Left ventricle myocardium inferior (tissue), 1 donor: ENCODE data around the gene STOX2. TPM values are rescaled to one million over a fixed set of nuclear protein-coding genes. Genes with fewer than 3 reads are reported as not detected.

Source experiments
- DNase-seq: peaks from one replicate; pipeline ENCODE4 v3.0.0-alpha.2; 2020
- H3K27ac ChIP-seq: fragments of 200-600 bp; replicated peaks from 2 replicates; pipeline ENCODE4 v1.8.0; 2021
- H3K27me3 ChIP-seq: fragments of 200-600 bp; 2 replicates; pipeline ENCODE4 v1.8.0; 2021; ENCODE audit warnings: low read depth
- H3K36me3 ChIP-seq: fragments of 200-600 bp; 2 replicates; pipeline ENCODE4 v1.8.0; 2021
- H3K4me1 ChIP-seq: fragments of 200-600 bp; 2 replicates; pipeline ENCODE4 v1.8.0; 2021
- H3K4me3 ChIP-seq: fragments of 200-600 bp; 2 replicates; pipeline ENCODE4 v1.8.0; 2021; ENCODE audit warnings: mild to moderate bottlenecking, moderate library complexity
- H3K9me3 ChIP-seq: fragments of 200-600 bp; replicated peaks from 2 replicates; pipeline ENCODE4 v1.8.0; 2021
- intact Hi-C: fragments of 100-400 bp; cut with micrococcal nuclease; formaldehyde crosslinking; loops from one replicate; pipeline ENCODE4 v1.11.0; 2022
- total RNA-seq: library from RNA; stranded (reverse); fragmentation: NEBNext Ultra II Directional; extraction: Animal tissue kit (Norgen Biotek cat#: 25700); gene quantifications from one replicate; pipeline ENCODE4 v1.2.1, GENCODE V29; 2021
- TF ChIP-seq, protein P1 (sequence below): fragments of 200-600 bp; IDR thresholded peaks from 2 replicates; pipeline ENCODE4 v1.8.0; 2021; ENCODE audit warnings: antibody characterized with exemption, mild to moderate bottlenecking, borderline replicate concordance
- donor health status: DM: no; HTN: yes; CAD: no; lungs with severe emphysema.

The STOX2 gene
- total RNA-seq, 1 donor from 2014 or later, result 12.2 TPM

DNA sequence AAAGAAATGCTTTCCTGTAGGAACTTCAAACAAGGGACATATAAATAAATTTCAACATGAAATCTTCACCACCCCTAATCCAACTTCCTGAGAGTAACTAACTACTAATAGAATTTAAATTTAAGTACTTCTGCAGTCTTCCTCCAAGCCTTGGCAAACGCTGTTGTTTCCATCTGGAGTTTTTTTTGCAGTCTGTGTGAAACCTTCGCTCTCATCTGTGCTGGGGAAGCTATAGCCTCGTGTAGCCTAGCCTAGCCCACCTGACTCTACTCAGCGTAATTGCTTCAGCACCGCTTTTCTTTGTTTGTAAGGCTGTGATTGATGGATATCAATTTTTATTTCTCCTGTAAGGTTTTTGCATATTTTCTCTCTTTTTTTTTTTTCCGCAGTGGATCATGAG, 30.9 kb downstream of the STOX2 start:
- intact Hi-C loops, result no loop called here
- H3K4me3 ChIP-seq, result no peak overlapping the region
- H3K27me3 ChIP-seq, result no peaks in the 10 kb centered on the region
- peak overlapping the region; percentile 25 for H3K27ac ChIP-seq
- no peaks in the 10 kb centered on the region for H3K9me3 ChIP-seq
- TF ChIP-seq, protein P1, sequence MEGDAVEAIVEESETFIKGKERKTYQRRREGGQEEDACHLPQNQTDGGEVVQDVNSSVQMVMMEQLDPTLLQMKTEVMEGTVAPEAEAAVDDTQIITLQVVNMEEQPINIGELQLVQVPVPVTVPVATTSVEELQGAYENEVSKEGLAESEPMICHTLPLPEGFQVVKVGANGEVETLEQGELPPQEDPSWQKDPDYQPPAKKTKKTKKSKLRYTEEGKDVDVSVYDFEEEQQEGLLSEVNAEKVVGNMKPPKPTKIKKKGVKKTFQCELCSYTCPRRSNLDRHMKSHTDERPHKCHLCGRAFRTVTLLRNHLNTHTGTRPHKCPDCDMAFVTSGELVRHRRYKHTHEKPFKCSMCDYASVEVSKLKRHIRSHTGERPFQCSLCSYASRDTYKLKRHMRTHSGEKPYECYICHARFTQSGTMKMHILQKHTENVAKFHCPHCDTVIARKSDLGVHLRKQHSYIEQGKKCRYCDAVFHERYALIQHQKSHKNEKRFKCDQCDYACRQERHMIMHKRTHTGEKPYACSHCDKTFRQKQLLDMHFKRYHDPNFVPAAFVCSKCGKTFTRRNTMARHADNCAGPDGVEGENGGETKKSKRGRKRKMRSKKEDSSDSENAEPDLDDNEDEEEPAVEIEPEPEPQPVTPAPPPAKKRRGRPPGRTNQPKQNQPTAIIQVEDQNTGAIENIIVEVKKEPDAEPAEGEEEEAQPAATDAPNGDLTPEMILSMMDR, result no peak
- H3K4me1 ChIP-seq, result peaks cover 31% of the 10 kb centered on the region
- DNase-seq, result no peak
- H3K36me3 ChIP-seq, result no peaks in the 10 kb centered on the region

DNA sequence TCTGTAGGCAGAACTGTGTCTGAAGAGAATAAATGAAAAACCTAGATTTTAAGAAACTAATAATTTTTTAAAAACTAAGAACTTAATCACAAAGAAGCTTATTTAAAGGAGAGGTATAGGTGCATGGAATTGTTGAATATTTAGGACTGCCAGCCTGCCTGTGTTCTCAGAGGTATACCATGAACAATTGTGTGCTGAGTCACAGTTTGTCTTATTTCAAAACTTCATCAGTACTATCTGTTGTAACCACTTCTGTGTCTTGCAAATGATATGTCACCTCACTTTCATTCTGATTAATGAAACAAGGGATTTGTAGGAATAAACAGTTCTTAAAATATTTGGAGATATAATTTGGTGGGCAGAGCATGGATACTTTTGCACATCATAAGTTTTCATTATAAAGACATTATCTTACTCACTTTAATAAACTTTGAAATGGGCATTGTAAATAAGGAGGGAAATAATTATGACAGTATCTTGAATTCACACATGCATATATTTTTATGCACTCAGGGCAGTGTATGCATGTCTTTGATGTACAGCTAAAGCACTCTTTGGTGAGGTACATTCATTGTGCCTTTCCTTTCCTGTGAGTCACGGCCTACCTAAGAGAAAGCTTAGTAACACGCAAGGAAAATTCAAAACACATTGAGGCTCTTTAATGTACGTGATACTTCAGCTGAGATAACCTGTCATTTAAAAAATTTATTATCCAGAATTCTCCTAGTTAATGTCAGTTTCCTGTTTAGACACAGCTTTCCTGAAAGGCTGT, 31.7 kb downstream of the STOX2 start:
- no peak for DNase-seq
- Histone ChIP-seq H3K27me3 (no peaks in the 10 kb centered on the region), H3K4me1 (peaks cover 31% of the 10 kb centered on the region), H3K27ac (no peak overlapping the region), H3K9me3 (no peaks in the 10 kb centered on the region), H3K36me3 (no peaks in the 10 kb centered on the region), H3K4me3 (no peak overlapping the region)
- TF ChIP-seq, protein P1, result no peak
- intact Hi-C loops, result no loop called here

DNA sequence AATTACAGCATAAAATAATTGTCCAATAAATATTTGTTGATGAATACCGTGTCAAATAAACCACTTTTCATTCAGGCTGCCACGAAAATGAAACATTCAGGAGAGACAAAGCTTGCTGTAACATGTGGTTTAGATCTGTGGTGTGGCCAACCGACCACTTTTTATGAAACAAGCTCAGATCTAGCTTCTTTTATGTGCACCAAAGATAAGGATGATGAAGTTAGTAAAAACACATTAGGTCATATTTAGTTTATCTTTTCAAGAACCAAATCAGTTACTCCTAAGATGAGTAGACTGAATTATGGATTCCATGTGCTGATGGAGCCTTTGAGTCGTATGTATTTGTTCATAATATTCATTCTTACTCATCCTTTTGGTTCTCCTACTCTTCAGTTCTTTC, 35.8 kb downstream of the STOX2 start:
- Histone ChIP-seq H3K4me3 (no peak overlapping the region), H3K36me3 (no peaks in the 10 kb centered on the region), H3K9me3 (no peaks in the 10 kb centered on the region), H3K4me1 (peaks cover 16% of the 10 kb centered on the region), H3K27ac (no peak overlapping the region), H3K27me3 (no peaks in the 10 kb centered on the region)
- intact Hi-C loops, result no loop called here
- no peak for DNase-seq
- TF ChIP-seq, protein P1, result no peak

DNA sequence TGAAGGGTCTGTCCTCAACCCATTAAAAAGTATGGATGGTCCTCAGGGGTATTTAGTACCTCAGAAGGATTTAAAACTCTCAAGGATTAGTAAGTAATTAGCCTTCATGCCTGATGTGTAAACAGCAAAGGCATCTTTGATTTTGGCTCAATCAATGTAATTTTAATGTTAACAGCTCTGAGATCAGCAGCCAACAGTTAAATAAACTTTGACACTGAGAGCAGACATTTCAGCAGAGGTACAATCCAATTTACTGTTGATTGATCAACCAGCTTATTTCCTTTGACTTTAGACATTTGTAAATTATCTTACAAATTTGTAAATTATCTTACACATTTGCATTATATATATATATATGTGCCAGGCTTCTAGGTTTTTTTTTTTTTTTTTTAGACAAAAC, 36.9 kb downstream of the STOX2 start:
- no peak for DNase-seq
- TF ChIP-seq, protein P1, result no peak
- Histone ChIP-seq H3K9me3 (no peaks in the 10 kb centered on the region), H3K4me1 (peaks cover 7% of the 10 kb centered on the region), H3K4me3 (no peak overlapping the region), H3K36me3 (no peaks in the 10 kb centered on the region), H3K27ac (no peak overlapping the region), H3K27me3 (no peaks in the 10 kb centered on the region)
- intact Hi-C loops, result no loop called here

DNA sequence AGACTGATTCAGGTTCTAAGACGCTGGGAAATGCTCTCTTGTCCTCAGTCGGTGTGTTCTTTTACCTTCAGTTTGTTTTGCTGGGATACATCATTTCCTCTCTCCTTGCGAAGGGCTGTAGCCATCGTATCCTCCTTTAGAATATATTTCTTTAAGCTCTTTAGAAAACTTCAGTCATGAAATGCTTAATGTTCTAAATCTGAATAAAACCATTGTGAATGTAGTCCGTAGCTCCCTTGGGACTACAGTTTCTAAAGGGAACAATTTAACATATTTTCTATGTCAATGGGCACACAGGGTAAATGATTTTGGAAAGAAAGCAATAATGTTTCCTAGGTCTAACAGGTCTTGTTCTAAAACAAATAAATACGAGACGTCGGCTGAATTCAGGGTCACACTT, 40.6 kb downstream of the STOX2 start:
- H3K36me3 ChIP-seq, result no peaks in the 10 kb centered on the region
- H3K4me1 ChIP-seq, result peaks cover 11% of the 10 kb centered on the region
- DNase-seq, result no peak
- H3K4me3 ChIP-seq, result no peak overlapping the region
- TF ChIP-seq, protein P1, result no peak
- no peaks in the 10 kb centered on the region for H3K27me3 ChIP-seq
- no peaks in the 10 kb centered on the region for H3K9me3 ChIP-seq
- H3K27ac ChIP-seq, result no peak overlapping the region
- intact Hi-C loops, result no loop called here
